Suppressor macrophage (primary cell): Measurements from ENCODE around the gene FBH1.
"Not testable (repeated sequence)": the region's sequence is repeated elsewhere in the genome, so short reads cannot be mapped to it uniquely, and the experiment has no call there.

Experiments used
- DNase-seq, 4 experiments: peaks; one replicate each; pipeline ENCODE4 v3.0.0-alpha.2; 2020 to 2022

The FBH1 gene

DNA sequence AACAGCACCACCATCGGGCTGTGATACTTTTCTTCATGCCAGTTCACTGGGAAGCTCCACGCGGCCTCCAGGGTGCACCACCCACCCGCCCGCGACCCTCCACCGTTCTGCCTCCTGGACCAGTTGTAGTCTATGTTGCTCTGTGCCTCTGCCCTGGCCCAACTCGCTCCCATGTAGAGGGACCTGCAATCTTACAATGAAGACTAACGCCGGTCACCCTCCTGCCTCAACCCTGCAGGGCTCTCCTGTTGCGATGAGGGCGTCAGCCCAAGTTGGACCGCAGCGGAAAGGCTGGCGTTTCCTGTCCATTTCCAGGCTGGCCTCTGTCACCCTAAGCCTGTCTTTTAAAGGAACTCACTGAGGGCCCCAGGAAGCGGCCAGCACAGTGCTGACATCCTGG lies 52.4 kb downstream of the FBH1 start:
- DNase-seq = peak; percentile 81 to 92 (median 88)

DNA sequence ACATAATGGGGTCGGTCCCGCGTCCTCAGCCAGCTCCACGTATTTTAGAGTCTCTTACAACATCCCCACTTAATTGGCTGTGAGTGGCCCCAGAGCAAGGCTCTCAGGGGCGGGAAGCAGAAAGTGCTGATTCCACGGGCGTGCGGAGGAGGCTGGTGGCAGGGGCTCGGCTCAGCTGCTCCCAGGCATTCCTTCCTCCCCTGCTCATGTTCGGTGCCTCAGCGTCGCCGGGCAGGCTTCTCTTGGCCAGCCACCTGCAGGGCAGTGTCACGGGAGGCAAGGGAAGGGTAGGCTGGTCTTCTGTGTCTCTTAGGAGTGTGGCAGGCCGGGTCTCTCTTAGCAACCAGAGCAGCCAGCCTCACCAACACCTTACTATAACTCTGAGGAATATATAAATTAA lies 53.5 kb downstream of the FBH1 start:
- DNase-seq = peak; percentile 15 to 54 (median 38)

DNA sequence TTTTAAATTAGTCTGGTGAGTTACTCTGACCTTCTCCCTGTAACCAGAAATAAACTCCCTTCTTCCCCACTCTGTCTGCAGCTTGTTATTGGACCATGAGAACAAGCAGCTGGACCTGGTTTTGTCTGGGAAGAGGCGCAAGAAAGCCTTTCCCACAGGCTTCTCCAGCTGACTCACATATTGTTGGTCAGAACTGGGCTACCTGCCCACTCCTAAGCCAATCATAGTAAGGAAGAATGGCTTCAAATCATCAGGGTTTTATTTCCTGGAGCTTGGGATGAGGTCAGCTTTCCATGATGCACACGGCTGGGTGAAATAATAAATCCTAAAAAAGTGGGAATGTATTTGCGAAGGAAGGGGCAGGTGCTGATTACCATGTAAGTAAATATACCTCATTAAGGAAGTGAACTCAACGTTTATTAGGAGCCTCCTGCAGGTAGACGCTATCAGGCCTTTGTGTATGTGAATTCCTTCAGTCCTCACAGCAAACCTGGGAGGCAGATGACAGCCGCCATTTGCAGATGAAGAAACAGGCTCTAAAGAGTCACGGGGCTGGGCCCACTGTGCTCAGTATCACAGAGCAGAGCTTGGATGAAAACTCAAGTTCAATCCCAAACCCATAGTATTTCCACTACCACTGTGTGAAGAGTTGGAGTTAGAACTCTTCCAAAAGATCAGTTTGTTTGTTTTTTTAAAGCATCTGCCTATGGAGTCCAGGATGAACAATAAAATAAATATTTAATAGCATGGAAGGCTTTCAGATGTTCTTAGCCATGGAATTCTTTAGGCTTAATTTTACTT lies 54.5 kb downstream of the FBH1 start:
- DNase-seq = peak in 1 of 4 experiments; percentile 18

DNA sequence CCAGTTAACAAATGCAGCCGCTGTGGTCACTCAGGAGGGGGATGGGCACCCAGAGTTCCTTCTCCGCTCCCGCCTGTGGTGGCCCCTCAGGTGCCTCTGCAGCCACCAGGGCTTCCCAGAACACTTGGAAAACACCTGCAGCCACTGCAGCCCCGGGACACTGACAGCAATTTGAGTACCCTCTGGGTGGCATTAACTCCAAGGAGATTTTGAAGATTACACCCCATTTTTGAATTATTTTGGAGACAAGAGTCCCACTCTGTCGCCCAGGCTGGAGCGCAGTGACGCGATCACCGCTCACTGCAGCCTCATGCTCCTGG lies 55.1 kb downstream of the FBH1 start:
- DNase-seq = peak in 1 of 4 experiments; percentile 16

DNA sequence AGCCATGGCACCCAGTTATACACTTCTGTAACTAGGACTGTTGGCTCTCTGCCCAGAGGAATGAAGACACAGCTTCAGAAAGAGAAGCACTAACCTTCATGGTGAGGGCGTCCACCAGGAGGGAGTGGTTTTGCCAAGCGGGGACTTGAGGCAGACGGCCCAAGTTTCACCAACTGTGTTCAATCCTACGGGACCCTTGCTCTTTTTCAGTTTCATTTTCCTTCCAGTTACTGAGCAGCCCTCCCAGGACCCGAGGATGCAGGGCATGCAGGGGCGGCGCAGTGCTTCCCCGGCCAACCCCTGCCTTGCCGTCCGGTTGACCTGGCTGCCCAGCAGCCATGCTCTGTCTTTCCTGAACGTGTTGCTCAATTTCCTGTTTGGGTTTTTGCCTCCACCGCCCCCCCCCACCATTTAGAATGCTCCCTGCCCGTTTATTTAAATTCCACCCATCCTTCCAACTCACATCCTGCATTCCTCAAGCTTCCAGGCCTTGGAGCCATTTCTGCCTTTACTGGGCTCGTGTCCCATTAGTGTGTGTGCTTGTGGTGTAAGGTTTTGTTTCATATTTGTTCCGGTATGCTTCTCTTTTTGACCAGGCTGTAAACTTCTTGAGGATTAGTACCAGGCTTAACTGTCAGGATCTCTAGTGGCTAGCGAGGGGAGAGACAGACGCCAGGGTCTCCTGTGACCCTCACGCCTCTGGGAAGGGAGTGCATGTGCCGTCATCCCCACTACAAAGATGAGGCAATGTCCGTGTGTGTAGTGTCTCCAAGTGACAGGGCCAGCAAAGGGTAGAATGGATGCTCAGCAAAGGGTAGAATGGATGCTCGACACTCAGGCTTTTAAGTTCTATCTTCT lies 55.7 kb downstream of the FBH1 start:
- DNase-seq = peak; percentile 45 to 69 (median 57)

DNA sequence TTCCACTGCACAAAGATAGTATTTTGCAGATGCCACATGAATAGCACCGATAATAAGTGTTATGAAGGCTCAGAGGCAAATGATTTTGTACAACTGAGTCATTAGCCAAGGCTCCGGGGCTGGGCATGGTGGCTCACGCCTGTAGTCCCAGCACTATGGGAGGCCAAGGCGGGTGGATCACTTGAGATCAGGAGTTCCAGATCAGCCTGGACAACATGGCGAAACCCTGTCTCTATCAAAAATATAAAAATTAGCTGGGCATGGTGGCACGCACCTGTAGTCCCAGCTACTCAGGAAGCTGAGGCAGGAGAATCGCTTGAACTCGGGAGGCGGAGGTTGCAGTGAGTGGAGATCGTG lies 56.4 kb downstream of the FBH1 start:
- not testable (repeated sequence) for DNase-seq

DNA sequence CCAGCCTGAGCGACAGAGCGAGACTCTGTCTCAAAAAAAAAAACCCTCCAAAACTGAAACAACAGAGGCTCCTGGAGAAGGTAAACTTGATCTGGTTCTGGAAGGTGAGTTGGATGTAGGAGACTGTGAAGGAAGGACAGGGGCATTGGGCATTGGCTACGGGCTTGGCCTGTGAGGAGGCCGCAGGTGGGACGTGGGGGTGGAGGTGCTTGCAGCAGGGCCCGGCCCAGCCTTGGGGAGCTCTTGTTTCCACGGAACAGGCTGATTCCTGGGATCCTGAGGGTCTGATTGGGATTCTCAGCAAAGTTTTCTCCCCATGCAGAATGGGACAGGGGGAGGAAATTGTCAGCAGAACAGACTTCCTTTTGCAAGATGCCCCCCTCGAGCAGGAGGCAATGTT lies 56.7 kb downstream of the FBH1 start:
- no peak for DNase-seq

DNA sequence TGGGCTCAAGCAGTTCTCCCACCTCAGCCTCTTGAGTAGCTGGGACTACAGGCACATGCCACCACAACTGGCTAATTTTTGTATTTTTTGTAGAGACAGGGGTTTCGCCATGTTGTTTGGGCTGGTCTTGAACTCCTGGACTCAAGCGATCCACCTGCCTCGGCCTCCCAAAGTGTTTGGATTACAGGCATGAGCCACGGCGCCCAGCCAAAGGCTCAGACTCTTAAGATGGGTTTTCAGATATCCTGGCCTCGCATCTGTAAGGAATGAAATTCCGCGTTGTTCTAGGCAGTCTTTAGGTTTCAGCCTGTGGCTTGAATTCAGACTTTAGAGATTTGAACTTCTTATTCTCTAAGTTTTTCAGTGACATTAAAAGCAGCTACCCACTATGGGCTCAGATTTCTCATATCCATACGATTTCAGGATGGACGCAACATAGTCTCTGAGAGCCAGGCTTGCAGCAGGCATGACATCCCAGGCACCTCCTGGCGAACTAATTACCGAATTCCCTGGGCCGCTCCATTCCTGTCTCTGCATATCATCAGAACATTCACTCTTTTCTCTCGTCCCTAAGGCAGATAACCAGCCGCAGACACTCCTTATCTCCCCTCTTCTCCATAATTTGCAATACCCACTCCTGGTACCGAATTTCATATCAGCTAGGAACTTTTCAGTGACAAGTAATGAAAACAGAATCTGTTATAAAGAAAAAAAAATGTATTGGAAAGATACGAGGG lies 57.6 kb downstream of the FBH1 start:
- DNase-seq = no peak

DNA sequence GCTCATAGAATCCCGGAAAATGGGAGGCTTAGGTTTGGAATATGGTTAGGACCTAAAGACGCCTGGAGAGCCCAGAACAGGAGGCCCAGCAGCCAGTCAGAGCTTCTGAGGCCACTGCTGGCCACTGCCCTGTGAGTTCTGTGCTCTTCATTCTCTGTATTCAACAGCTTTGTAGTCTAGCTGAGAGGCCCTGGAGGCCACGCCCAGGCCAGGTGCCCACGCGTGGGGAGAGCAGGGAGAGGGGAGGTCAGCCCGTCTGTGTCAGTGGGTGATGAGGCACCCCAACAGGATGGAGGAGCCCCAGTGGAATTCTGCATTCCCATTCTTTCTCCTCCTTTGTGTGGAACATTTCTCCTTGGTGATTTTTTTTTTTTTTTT lies 58.2 kb downstream of the FBH1 start:
- DNase-seq = no peak

DNA sequence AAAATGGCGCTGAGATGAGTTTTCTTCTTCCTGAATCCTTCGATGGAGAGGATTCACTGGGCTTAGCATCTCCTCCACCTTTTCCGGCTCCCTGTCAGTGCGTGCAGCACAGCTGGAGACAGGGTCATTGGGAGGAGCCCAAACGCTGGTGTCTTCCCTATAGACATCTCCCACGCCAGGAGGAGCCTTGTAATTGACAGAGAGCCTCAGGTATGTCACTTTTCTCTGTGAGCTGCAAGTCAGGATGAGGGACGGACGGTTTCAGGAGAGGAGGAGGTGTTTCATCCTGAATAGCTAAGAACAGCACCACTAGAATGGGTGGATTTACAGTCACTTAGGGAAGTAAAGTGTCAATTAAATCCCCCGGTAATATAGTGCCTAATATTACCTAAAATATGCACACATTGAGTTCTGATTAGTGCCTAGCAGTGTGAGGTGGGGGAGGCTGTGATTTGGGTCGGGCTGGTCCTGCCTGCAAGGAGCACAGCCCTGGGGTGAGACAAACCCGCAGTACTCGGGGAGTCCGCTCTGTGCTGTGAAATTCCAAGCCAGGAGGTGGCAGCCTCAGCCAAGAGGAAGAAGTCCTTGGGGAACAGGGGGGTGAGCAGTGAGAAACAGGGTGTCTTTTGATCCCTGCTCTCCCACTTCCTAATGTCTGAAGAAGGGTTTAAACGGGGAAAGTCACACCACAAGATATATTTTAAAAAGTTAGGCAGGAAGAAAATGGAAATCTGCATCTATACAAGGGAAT lies 59.1 kb downstream of the FBH1 start:
- peak; percentile 55 to 79 (median 72) for DNase-seq

DNA sequence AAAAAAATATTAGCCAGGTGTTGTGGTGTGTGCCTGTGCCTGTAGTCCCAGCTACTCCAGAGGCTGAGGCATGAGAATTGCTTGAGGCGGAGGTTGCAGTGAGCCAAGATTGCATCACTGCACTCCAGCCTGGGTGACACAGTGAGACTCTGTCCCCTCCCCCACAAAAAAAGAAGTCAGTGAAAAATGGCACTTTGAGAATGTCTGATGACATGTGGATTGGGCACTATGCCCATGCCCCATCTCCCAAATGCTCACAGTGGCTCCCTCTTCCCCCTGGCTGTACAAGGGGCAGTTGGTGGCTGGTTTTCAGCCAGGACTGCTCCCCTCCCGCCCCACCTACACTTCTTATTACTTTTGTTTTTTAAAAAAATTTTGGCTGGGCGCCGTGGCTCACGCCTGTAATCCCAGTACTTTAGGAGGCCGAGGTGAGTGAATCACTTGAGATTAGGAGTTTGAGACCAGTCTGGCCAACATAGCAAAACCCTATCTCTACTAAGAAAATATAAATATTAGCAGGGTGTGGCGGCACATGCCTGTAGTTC lies 61.2 kb downstream of the FBH1 start:
- DNase-seq = peak; percentile 49 to 75 (median 68)

DNA sequence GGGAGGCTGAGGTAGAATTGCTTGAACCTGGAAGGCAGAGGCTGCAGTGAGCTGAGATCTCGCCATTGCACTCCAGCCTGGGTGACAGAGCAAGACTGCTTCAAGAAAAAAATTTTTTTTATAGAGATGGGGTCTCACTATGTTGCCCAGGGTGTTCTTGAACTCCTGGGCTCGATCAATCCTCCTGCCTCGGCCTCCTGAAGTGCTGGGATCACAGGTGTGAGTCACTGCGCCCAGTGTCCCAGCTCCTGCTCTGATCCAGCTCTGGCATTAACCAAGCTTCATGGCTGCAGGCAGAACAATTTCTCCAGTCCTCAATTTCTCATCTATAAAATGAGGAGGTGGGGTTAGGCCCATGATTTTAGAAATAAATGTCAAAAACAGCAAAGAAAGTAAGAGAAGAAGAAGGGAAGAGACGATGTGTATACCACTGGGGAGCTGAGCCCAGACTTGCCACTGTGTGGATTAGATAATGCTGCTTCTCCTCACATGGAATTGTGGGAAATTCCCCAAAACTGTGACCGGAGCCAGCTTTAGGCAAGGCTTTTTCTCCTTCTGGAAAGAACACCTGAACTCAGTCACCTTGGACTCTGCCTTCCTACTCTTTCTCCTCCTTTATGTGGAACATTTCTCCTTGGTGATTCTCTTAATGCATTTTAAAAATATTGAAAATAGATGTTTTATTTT lies 61.8 kb downstream of the FBH1 start:
- DNase-seq = no peak

DNA sequence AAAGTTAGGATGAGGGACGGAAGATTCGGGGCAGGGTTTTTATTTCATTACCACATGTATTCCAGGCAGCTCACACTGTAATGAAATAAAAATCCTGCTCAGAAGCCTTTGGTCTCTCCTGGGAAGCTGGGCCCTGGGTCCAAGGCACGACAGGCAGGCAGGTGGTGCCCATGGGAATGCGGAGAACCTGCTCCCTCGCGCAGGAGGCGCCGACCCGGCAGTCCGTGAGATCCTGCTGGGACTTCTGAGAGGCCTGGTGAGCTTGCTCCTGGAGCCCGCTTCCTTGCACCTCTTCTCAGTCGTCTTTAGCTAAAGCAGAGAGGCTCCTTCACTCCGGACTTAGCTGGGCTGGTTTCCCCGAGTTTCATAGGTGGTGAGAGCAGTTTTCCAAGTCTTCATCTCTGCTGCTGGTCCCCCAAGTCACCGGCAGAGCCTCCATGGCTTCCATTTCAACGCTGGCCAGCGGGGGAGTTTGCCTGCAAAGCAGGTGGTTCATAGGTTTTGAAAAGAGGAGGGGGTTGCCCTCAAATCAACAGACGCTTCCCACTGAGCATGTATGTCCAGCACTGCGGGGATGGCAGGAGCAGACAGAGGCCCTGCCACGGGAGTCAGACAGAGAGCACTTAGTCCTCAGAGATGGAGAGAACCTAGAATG lies 62.8 kb downstream of the FBH1 start:
- DNase-seq = no peak

DNA sequence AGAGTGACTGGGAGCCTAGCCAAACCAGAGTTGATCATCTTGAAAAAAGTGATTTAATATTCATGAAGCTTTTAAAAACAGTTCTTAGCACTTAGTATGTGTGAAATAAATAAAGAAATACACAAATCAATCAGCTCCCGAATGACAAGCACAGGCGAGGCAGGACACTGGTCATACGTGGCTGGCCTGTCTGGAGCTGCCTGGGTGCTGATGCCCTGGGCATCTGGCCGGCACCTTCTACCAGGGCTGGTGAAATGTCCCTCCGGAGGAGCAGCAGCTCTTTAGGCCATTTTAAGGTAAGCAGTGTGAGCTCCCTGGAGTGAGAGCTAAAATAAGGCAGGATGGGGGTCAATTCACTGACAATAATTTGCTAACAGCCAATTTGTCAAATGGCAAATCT lies 63.6 kb downstream of the FBH1 start:
- DNase-seq = no peak

DNA sequence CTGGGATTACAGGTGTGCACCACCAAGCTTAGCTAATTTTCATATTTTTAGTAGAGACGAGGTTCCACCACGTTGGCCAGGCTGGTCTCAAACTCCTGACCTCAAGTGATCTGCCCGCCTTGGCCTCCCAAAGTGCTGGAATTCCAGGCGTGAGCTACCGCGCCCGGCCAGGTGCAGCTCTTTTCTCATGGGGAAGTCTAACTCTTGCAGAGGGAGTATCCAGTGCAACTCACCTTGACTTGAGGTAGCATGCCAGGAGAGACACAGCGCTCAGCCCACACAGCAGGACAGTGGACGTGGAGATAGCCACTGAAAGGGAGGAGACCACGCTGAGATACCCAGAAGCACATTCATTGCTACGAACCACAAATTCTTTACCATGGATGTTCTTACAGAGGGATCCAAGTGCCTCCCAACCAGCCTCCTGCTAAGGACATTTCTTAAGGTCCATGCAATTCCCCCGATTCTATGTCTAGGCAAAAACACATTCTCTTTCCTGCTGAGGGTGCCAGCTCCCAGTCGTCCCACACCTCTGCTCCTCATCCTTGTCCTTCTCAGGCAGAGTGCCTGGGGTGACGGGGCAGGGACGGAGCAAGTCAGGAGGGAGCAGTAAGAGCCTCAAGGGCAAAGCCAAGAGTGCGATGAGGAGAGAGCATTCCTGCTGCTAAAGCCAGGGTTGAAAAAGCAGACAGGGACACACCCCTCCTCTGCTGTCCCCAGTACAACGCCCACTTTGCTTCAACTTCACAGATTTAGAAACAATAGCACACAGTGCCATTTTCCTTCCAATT lies 66.3 kb downstream of the FBH1 start:
- no peak for DNase-seq

DNA sequence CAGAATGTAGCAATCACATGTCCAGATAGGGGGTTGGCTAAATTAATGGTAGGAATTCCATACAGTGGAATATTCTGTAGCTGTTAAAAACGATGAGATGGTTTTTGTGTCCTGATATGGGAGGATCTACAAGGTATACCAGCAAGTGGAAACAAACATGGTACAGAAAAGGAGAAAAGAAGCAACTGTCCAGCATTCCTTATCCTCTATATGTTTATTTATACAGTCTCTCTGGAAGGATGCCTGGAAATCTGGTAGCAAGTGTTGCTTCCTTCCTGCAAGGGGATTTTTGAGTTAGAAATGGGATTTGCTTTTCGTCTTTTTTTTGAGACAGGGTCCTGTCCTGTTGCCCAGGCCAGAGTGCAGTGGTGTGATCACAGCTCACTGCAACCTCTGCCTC lies 68.0 kb downstream of the FBH1 start:
- no peak for DNase-seq

DNA sequence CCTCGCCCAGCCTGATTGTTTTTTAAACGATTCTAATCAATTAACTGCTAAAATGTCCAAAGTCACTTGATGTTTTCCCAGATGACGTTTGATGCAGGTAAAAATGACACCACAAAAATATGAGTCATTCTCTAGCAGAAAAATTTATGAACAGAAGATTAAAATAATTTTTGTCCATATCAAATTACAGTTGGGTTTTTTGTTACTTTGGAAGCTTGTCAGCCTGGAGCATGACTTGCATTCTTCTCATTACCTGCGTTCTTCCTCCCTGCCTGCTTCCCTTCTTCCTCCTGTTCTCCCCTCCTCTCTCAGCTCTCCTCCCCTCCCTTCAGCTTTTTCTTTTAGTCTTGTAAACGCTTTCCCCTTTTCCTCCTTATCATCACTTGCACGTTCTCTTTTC lies 68.6 kb downstream of the FBH1 start:
- DNase-seq = no peak

DNA sequence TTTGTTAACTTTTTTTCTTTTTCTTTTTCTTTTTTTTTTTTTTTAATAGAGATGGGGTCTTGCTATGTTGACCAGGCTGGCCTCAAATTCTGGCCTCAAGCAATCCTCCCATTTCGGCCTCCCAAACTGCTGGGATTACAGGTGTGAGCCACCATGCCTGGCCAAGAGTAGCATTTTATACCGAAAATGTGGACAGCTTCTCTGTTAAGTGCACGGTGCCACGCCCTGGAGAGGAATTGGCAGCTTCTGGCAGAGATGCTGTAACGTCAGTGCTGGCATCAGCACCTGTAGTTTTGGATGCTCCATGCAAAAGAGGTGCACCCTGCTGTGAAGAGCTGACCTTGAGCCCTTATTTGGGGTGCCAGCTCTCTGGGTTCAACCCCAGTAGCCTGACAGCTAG lies 69.1 kb downstream of the FBH1 start:
- no peak for DNase-seq

DNA sequence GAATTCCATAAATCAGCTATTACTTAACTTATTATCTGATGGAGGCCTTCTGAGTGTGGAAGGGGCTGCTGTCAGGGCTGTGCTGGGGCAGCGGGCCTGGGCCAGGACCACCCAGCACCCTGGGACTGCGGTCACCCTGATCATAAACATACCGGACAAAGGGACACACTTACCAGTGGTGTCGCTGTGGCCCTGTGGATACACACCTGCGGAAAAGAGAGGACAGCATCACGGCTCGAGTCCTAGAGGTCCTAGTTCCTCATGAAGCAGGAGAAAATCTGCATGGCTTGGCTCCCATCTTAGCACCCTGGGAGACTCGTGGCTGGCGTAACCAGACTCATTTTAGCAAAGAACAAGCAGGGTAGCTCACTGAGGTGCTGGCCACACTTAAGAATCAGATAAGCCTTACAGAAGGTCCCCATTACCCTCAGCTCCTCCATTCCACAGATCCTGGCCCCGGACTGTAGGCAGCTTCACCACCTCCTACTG lies 69.6 kb downstream of the FBH1 start:
- no peak for DNase-seq
